ENCODE data around the gene ADAMTS5.

The ADAMTS5 gene

DNA sequence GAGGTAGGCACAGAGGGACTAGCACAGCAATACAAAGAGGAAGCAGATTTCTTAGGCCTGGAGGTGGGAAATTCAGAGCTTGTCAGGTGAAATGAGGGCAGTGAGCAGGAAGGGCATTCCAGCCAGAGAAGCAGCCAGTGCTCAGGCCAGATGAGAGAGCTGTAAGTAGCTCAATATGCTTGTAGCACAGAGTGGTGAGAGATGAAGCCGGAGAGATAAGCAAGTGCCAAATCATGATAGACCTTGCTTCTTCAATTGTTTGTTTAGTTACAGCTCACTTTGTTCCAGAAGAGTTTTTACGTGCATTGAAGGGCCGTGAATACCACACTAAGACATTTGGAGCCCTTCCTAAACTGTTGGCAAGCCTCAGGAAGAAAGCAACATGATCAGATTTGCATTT lies 79.6 kb downstream of the ADAMTS5 start:
- no peak for DNase-seq (ENCODE audit: low read depth in 2 of 2)

DNA sequence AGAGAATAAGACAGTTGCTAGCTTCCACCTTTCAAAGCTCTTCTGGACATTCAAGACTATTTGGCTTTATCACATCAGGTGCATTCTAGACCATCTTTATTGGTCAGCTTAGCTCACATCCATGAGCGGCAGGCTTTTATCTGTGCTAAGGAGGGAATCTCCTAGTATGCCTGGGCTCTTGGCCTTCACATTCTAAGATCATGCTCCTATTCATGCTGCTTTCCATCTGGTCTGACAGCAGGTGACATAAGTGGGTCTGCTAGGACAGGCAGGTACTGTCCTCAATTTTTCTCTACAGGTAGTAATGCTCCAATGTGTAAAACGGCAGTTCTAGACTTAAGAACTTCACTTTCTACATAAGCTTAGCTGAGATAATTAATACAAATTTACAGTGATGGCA lies 82.5 kb downstream of the ADAMTS5 start:
- DNase-seq (ENCODE audit: low read depth in 2 of 2), result no peak

GRCh38 chr21:26883768-26884167 lies 83.1 kb downstream of the ADAMTS5 start:
- no peak for DNase-seq (ENCODE audit: low read depth in 2 of 2)

- DNase-seq (ENCODE audit: low read depth in 2 of 2), result no peak
Measured at GRCh38 chr21:26881504-26882228, 85.2 kb downstream of the ADAMTS5 start.

GRCh38 chr21:26877018-26877417 lies 89.9 kb downstream of the ADAMTS5 start:
- no peak for DNase-seq (ENCODE audit: low read depth in 2 of 2)

DNA sequence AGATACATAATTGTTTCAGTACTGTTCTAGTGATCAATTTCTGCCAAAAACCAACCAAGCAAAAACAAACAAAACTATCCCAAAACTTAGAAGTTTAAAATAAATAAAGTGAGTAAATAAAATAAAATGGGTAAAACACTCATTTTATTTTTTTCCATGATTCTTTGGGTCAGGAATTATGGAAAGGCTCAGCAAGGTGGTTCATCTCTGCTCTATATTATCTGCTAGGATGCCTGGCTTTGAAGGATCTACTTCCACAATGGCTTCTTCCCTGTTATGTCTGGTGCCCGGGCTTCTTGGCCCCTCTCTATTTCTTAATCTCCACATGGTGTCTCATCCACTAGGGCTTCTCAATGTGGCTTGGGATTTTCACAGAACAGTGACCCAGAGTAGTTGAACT lies 92.5 kb downstream of the ADAMTS5 start:
- no peak for DNase-seq (ENCODE audit: low read depth in 2 of 2)

Measured in stimulated activated CD4-positive, alpha-beta T cell treated with anti-CD3 and anti-CD28 coated beads, Interleukin-15, amount 100 ng/mL, for 48 hours (primary cell).